ENCODE results near the gene ALKBH3.
A peak's percentile ranks its signal among the peaks of the same experiment; 100 is the strongest.

The ALKBH3 gene

GRCh38 chr11:43948341-43949225 lies 68.0 kb downstream of the ALKBH3 start:
- TF ChIP-seq CREB5 (CRISPR knock-in tag; IDR thresholded peaks at IDR 0.05; ENCODE audit: low read depth): no peak
- TF ChIP-seq ZNF8 (CRISPR knock-in tag; IDR thresholded peaks at IDR 0.05): no peak
- TF ChIP-seq CSDC2 (CRISPR knock-in tag; IDR thresholded peaks at IDR 0.05): no peak
- TF ChIP-seq PPARA (CRISPR knock-in tag; IDR thresholded peaks at IDR 0.05; ENCODE audit: borderline replicate concordance): no peak
- TF ChIP-seq CSRNP3 (CRISPR knock-in tag; IDR thresholded peaks at IDR 0.05): no peak
- no peak for TF ChIP-seq POU6F1 (CRISPR knock-in tag; IDR thresholded peaks at IDR 0.05; ENCODE audit: borderline replicate concordance, low read depth)
- no peak for TF ChIP-seq ZNF70 (CRISPR knock-in tag; IDR thresholded peaks at IDR 0.05)
- TF ChIP-seq ZFP30 (CRISPR knock-in tag; IDR thresholded peaks at IDR 0.05): no peak
- no peak for ATAC-seq

- ATAC-seq: no peak
- TF ChIP-seq BACH2 (CRISPR knock-in tag; IDR thresholded peaks at IDR 0.05; ENCODE audit: borderline replicate concordance) (no peak), ZNF565 (CRISPR knock-in tag; conservative IDR thresholded peaks at IDR 0.05; ENCODE audit: low read depth) (no peak), CSDC2 (CRISPR knock-in tag; IDR thresholded peaks at IDR 0.05) (no peak), OSR1 (CRISPR knock-in tag; IDR thresholded peaks at IDR 0.05) (no peak)
Observed at GRCh38 chr11:43950311-43950855, 69.8 kb downstream of the ALKBH3 start.

- no peak for ATAC-seq
- TF ChIP-seq TCF4 (CRISPR knock-in tag; IDR thresholded peaks at IDR 0.05; ENCODE audit: borderline replicate concordance): peak; percentile 13; the same call in 1 of the 2 replicates
- no peak for TF ChIP-seq BACH2 (CRISPR knock-in tag; IDR thresholded peaks at IDR 0.05; ENCODE audit: borderline replicate concordance)
Observed at GRCh38 chr11:43951231-43951630, 70.6 kb downstream of the ALKBH3 start.

GRCh38 chr11:43952020-43952400 lies 71.4 kb downstream of the ALKBH3 start:
- no peak for ATAC-seq
- no peak for TF ChIP-seq OSR1 (CRISPR knock-in tag; IDR thresholded peaks at IDR 0.05)
- no peak for TF ChIP-seq ESRRG (CRISPR knock-in tag; IDR thresholded peaks at IDR 0.05)
- TF ChIP-seq ZNF70 (CRISPR knock-in tag; IDR thresholded peaks at IDR 0.05): no peak
- TF ChIP-seq ISL1 (CRISPR knock-in tag; IDR thresholded peaks at IDR 0.05): no peak
- no peak for TF ChIP-seq ZNF565 (CRISPR knock-in tag; conservative IDR thresholded peaks at IDR 0.05; ENCODE audit: low read depth)
- no peak for TF ChIP-seq RARB (CRISPR knock-in tag; IDR thresholded peaks at IDR 0.05)
- TF ChIP-seq BACH2 (CRISPR knock-in tag; IDR thresholded peaks at IDR 0.05; ENCODE audit: borderline replicate concordance): no peak
- no peak for TF ChIP-seq CSDC2 (CRISPR knock-in tag; IDR thresholded peaks at IDR 0.05)
- no peak for TF ChIP-seq ZFP3 (CRISPR knock-in tag; IDR thresholded peaks at IDR 0.05)
- TF ChIP-seq PATZ1 (CRISPR knock-in tag; IDR thresholded peaks at IDR 0.05; ENCODE audit: borderline replicate concordance): no peak
- TF ChIP-seq CREB5 (CRISPR knock-in tag; IDR thresholded peaks at IDR 0.05; ENCODE audit: low read depth): no peak

Data from SK-N-SH treated with all-trans-retinoic acid at 6 μM for 48 hours (cell line).